ENCODE results near the gene NMU.

The NMU gene

DNA sequence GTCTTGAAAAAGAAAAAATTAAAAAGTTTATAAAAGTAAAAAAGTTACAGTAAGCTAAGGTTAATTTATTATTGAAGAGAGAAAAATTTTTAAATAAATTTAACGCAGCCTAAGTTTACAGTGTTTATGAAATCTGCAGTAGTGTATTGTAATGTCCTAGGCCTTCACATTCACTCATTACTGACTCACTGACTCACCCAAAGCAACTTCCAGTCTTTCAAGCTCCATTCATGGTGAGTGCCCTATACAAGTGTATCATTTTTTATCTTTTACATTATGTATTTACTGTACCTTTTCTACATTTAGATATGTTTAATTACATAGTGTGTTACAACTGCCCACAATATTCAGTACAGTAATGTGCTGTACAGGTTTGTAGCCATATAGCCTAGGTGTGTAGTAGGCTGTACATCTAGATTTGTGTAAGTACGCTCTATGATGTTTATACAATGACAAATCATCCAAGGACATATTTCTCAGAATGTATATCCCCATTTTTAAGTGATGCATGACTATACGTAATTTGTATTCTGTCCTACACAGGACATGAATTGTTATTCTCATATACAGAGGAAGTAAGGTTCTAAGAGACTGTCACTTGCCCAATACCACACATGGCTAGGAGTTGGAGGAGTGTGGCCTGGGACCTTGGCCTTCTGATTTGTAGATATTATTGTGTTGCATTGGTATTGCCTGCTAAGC is 24.6 kb downstream of the NMU start:
- no peaks in the 10 kb centered on the region for H3K9me3 ChIP-seq (ENCODE audit: control insufficient read depth, insufficient read depth, low read depth, low read length)
- H3K36me3 ChIP-seq (ENCODE audit: control insufficient read depth in 2 of 2, insufficient read depth in 1 of 2, low read length in 2 of 2) = no peaks in the 10 kb centered on the region
- CTCF ChIA-PET = no interaction called here
- no peak overlapping the region for H3K4me3 ChIP-seq (ENCODE audit: low read depth, low read length)
- no peak for TF ChIP-seq ZNF623 (tag by site-specific recombination; IDR thresholded peaks at IDR 0.05)
- no peak for TF ChIP-seq FEZF1 (tag by site-specific recombination; IDR thresholded peaks at IDR 0.05)
- TF ChIP-seq ZNF837 (tag by site-specific recombination; IDR thresholded peaks at IDR 0.05) = no peak
- TF ChIP-seq ZNF660 (tag by site-specific recombination; IDR thresholded peaks at IDR 0.05) = no peak
- TF ChIP-seq ZBTB48 (tag by site-specific recombination; IDR thresholded peaks at IDR 0.05) = no peak
- POLR2A ChIA-PET = no interaction called here
- no peaks in the 10 kb centered on the region for H3K4me1 ChIP-seq (ENCODE audit: control insufficient read depth, insufficient read depth, low read length)
- no peak overlapping the region for H3K27ac ChIP-seq (ENCODE audit: extremely low read depth, low read depth, low read length)

DNA sequence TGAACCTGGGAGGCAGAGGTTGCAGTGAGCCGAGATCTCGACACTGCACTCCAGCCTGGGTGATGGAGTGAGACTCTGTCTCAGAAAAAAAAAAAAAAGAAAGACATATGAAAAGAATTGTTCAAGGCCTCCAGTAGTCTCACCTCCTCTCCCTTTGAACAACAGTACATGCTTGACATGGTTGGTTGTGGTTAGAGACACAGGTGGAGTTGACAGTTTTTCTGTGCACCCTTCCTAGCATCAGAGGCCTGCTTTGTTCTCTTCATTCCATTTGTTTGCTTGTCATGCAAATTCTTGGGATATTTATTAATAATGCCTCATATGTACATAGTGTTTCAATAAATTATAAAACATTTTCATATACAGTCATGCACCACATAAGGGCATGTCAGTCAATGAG is 25.7 kb downstream of the NMU start:
- H3K9me3 ChIP-seq (ENCODE audit: control insufficient read depth, insufficient read depth, low read depth, low read length) = no peaks in the 10 kb centered on the region
- TF ChIP-seq, protein P1, sequence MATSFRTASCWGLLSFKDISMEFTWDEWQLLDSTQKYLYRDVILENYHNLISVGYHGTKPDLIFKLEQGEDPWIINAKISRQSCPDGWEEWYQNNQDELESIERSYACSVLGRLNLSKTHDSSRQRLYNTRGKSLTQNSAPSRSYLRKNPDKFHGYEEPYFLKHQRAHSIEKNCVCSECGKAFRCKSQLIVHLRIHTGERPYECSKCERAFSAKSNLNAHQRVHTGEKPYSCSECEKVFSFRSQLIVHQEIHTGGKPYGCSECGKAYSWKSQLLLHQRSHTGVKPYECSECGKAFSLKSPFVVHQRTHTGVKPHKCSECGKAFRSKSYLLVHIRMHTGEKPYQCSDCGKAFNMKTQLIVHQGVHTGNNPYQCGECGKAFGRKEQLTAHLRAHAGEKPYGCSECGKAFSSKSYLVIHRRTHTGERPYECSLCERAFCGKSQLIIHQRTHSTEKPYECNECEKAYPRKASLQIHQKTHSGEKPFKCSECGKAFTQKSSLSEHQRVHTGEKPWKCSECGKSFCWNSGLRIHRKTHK (tag by site-specific recombination; IDR thresholded peaks at IDR 0.05) = no peak
- TF ChIP-seq GFI1B (tag by site-specific recombination; IDR thresholded peaks at IDR 0.05) (no peak), ZNF777 (tag by site-specific recombination; IDR thresholded peaks at IDR 0.05; ENCODE audit: borderline replicate concordance) (no peak), KLF7 (tag by site-specific recombination; IDR thresholded peaks at IDR 0.05; ENCODE audit: borderline replicate concordance) (no peak)
- H3K36me3 ChIP-seq (ENCODE audit: control insufficient read depth in 2 of 2, insufficient read depth in 1 of 2, low read length in 2 of 2) = no peaks in the 10 kb centered on the region
- H3K4me3 ChIP-seq (ENCODE audit: low read depth, low read length) = no peak overlapping the region
- no peak overlapping the region for H3K27ac ChIP-seq (ENCODE audit: extremely low read depth, low read depth, low read length)
- H3K4me1 ChIP-seq (ENCODE audit: control insufficient read depth, insufficient read depth, low read length) = no peaks in the 10 kb centered on the region
- POLR2A ChIA-PET = no interaction called here
- CTCF ChIA-PET = no interaction called here

DNA sequence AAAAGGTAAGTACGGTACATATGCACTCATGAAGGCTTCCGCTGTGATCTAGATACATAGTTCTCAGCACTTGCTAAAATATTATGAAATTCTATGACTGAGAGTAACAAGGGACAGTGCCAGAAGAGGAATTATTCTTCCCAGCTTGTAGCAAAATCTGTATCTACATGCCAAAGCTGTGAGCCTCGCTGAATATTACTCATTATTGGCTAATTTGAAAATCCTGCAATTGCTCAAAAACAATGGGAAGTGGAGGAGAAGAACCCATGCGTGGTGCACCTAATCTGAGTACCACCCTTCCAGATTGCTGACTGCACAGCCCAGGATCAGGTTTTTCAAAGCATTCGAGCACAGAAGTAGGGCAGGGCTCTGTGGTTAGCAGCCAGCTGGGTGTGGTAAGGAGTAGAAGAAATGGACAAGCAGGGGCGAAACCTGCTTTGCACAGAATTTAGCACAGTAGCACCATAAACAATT is 26.7 kb downstream of the NMU start:
- Histone ChIP-seq H3K36me3 (ENCODE audit: control insufficient read depth in 2 of 2, insufficient read depth in 1 of 2, low read length in 2 of 2) (peaks cover 0 to 5% of the 10 kb centered on the region in 2 experiments; a peak in 1 of 3 replicates), H3K27ac (ENCODE audit: extremely low read depth, low read depth, low read length) (no peak overlapping the region), H3K9me3 (ENCODE audit: control insufficient read depth, insufficient read depth, low read depth, low read length) (no peaks in the 10 kb centered on the region), H3K4me1 (ENCODE audit: control insufficient read depth, insufficient read depth, low read length) (no peaks in the 10 kb centered on the region), H3K4me3 (ENCODE audit: low read depth, low read length) (no peak overlapping the region)
- TF ChIP-seq YY2 (tag by site-specific recombination; IDR thresholded peaks at IDR 0.05) (no peak), ZNF600 (tag by site-specific recombination; IDR thresholded peaks at IDR 0.05) (no peak), KLF1 (tag by site-specific recombination; IDR thresholded peaks at IDR 0.05) (peak; percentile 16; the same call in 1 of the 2 replicates), ZFP3 (tag by site-specific recombination; IDR thresholded peaks at IDR 0.05; ENCODE audit: low read depth) (no peak), ZFP41 (tag by site-specific recombination; IDR thresholded peaks at IDR 0.05; ENCODE audit: borderline replicate concordance) (no peak)
- ChIA-PET POLR2A (no interaction called here), CTCF (interaction anchor here (0.5 kb wide), 1 partner anchor 40 kb away, joined by 5 read pairs; no protein-coding TSS in a partner anchor)

DNA sequence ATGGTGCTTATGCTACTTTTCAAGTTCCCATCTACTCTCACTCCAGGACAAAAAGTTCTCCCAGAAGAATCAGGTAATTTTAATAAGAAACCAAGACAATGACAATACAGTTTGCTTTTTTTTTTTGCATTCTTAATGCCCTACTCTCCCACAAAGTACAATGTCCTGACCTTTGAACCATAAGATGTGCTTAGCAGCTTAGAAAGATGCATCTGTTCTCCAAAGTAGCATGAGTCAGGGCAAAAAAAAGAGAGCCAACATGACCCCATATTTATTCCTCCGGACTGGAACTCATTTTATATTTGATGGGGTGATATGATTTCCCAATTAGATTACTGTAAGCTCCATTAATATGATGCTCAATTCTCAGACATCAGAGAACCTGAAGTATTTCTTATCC is 27.5 kb downstream of the NMU start:
- ChIA-PET CTCF (interaction anchor here (0.6 to 0.7 kb wide), 2 partner anchors 129 to 176 kb away, joined by 4 read pairs; no protein-coding TSS in a partner anchor), POLR2A (no interaction called here)
- Histone ChIP-seq H3K4me3 (ENCODE audit: low read depth, low read length) (no peak overlapping the region), H3K36me3 (ENCODE audit: control insufficient read depth in 2 of 2, insufficient read depth in 1 of 2, low read length in 2 of 2) (peaks cover 0 to 5% of the 10 kb centered on the region in 2 experiments; a peak in 1 of 3 replicates), H3K27ac (ENCODE audit: extremely low read depth, low read depth, low read length) (no peak overlapping the region), H3K4me1 (ENCODE audit: control insufficient read depth, insufficient read depth, low read length) (no peaks in the 10 kb centered on the region), H3K9me3 (ENCODE audit: control insufficient read depth, insufficient read depth, low read depth, low read length) (no peaks in the 10 kb centered on the region)
- TF ChIP-seq OVOL3 (tag by site-specific recombination; IDR thresholded peaks at IDR 0.05) = no peak
- TF ChIP-seq, protein P2, sequence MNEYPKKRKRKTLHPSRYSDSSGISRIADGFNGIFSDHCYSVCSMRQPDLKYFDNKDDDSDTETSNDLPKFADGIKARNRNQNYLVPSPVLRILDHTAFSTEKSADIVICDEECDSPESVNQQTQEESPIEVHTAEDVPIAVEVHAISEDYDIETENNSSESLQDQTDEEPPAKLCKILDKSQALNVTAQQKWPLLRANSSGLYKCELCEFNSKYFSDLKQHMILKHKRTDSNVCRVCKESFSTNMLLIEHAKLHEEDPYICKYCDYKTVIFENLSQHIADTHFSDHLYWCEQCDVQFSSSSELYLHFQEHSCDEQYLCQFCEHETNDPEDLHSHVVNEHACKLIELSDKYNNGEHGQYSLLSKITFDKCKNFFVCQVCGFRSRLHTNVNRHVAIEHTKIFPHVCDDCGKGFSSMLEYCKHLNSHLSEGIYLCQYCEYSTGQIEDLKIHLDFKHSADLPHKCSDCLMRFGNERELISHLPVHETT (tag by site-specific recombination; IDR thresholded peaks at IDR 0.05) = no peak
- TF ChIP-seq ZNF585B (tag by site-specific recombination; IDR thresholded peaks at IDR 0.05) = no peak
- TF ChIP-seq GFI1B (tag by site-specific recombination; IDR thresholded peaks at IDR 0.05) = no peak
